Cardiac septum (tissue), 1 donor: ENCODE measurements around the gene SPAG17. TPM values are rescaled to one million over a fixed set of nuclear protein-coding genes. Genes with fewer than 3 reads are reported as not detected.

Source experiments
- DNase-seq: peaks from one replicate; pipeline ENCODE4 v3.0.0-alpha.2; 2020; ENCODE audit warnings: low spot score
- intact Hi-C: fragments of 100-400 bp; cut with DNase I; formaldehyde crosslinking; loops from one replicate; pipeline ENCODE4 v1.14.0; 2022
- total RNA-seq: library from RNA; stranded (reverse); fragmentation: NEBNext Ultra II Directional; extraction: Animal tissue kit (Norgen Biotek cat#: 25700); gene quantifications from one replicate; pipeline ENCODE4 v1.2.1, GENCODE V29; 2021
- donor health status: DM: no; HTN: no; CAD: no.

The SPAG17 gene
- total RNA-seq, 1 donor from 2014 or later, result not detected

DNA sequence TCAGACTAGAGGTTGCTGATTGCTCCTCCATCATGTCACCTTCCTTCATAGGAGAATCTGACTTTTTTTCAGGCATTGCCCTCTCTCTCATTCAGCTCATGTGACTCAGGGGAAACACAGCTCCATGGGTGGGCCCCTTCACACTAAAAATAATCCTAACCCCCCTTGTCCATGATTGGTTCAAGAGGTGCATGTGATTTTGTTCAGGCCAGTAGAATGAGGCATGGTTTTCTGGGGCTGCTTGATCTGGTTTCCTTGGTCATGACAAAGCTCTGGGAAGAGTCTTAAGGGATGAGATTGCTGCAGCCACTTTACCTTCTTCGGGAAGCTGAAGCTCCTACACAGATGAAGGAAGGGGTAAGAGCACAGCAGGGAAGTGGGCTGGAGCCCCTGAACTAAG lies 56.3 kb downstream of the SPAG17 start:
- intact Hi-C loops, result no loop called here
- no peak for DNase-seq

DNA sequence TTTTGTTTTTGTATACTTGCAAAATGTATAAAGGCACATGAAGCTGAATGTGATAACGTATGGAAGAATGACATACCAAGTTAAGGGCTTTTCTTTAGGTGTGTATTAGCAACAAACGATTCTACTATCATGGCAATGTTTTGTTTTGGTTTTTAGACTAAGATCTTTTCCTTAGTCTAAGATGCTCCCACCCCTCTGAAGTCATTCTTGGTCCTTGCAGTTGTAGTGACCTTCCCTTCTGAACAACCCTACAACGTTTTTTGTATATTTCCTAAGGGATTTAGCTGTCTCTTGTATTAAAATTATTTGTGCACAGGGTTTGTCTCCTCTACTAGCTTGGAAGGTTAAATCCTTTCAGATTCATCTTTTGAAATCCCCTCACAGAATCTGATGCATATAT lies 61.0 kb downstream of the SPAG17 start:
- DNase-seq, result no peak
- intact Hi-C loops, result no loop called here

DNA sequence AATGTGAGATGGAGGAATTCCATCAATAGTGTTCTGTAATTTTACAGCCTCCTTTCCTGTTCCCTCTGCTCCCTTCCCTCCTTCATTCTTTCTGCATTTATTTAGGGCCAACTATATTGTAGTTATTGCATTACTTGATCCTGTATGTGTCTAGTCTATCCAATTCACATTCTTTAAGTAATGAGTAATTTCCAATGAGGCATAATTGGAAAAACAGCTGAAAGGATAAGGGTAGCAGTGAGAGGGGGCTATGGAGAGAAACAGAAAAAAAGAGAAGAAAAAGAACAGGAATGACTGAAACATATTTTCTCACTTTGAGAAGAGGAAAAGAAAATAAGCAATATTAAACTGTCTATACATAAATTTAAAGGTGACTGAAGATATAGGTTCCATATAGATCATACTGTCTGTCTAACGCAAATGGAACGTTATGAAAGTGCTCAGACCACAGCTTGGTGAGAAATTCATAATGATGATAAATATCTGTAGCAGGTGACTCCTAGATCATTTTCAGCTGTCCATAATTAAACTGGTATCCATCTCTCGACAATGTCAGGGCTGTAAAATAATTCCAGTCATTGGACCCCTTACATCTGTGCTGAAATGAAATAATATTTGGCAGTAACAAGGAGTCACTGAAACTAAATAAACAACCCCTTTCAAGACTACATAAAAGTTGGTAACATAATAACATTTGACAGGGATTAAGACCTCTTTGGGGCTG lies 61.8 kb downstream of the SPAG17 start:
- DNase-seq, result no peak
- intact Hi-C loops, result no loop called here

DNA sequence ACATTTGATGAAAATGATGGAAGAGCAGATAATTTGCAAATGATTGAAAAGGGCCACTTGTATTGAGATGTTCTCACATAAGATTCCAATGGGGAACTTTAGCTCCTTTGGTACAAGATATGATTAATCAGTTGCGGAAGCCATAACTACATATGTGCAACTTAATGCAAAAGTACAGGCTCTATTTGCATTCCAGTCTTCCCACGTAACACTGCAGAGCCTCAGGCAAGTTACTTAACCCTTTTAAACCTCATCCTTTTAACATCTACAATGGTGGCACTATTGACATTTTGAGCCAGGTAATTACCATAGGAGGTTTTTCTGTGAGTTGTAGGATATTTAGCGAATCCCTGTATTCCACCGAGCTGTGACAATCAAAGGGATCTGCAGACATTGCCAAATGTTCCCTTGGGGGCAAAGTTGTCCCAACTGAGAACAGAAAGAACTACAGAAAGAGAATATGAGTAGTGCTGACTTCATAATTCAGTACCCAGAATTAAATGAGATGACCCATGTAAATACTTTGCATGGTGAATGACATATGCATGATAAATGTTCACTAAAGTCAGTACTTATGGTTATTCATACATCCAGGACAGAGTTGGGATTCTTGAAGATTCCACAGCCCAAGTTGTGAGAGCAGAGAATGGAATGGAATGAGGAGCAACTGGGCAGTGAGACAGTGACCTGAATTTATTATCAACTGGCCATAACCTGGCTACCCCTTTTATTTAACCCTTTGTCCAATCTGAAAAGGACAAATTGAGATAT lies 62.6 kb downstream of the SPAG17 start:
- intact Hi-C loops, result no loop called here
- DNase-seq, result no peak

DNA sequence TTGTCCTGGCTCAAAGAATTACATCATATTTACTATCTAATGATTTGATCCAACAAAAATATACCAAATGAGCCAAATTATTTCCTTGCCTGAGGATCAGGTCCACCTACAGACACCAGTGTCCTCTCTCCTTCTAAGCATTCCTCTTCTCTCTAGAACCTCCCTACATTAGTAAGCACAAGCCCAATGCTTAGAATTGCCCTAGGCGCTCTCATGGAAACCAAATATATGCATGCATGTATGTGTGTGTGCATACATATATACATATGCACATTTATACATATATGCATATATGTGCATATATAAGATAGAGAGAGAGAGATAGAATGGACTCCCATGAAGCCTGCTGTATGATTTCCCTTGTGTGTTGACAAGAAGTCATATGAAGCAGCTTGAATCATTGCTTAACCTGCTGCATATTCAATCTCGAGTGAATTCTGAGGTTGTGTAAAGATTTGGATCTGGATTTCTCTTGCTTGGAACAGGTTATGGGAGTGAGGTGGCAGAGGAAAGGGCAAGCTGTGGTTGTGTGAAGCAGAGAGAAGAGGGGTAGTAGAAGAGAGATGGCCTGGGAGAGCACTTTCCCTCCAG lies 66.1 kb downstream of the SPAG17 start:
- intact Hi-C loops, result no loop called here
- no peak for DNase-seq

DNA sequence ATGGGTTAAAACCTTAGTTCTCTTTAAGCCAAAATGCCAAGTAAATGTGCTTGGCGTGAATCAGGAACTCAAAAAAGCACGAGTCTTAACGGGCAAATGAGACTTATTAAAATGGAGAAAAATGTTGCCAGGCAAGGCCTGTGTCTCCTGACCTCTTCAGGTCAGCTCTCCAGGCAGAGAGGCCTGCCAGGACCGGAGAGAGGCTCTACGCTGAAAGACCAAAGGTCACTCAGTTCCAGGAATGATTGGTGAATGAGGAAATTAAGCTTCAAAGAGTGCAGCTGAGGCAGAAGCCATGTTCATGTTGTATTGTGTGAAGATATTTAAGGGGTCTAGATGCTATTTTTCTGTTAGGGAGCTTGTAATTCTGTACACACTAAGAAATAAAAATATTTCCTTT lies 66.6 kb downstream of the SPAG17 start:
- intact Hi-C loops, result no loop called here
- no peak for DNase-seq

DNA sequence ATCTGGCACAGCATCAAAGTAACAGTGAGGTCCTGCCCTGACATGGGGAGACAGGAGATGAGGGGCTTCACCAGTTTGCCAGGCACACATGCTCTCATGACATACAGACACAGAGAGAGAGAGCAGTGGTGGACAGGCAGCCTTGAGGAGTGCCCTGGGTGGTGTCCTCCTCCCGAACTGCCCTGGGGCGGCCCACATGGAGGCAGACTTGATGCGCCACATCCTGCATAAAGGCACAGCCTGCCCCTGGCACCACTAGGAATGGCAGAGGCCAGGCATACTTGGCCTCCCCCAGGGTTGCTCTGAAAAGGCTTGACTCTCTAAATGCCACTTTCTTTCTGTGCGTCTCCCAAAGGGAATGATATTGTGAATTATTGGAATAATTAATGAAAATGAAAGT lies 67.5 kb downstream of the SPAG17 start:
- DNase-seq, result no peak
- intact Hi-C loops, result no loop called here

DNA sequence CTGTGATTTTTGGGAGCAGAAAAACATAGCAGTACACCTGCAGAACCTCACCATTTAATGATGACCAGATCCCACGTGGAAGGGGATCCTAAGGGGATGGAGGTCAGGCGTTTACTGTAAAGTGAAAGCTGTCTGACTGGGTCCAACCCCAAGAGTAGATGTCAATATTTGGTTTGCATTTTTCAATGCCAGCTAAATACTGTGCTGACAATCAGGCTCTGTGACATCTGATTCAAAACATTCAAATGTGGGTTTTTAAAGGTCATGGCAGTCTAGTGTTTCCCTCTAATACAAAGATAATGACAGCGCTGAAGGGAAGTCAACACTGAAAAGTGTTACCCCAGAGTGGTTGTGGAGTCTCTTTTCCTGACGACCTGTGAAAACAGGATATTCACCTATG lies 68.1 kb downstream of the SPAG17 start:
- no peak for DNase-seq
- intact Hi-C loops, result no loop called here

DNA sequence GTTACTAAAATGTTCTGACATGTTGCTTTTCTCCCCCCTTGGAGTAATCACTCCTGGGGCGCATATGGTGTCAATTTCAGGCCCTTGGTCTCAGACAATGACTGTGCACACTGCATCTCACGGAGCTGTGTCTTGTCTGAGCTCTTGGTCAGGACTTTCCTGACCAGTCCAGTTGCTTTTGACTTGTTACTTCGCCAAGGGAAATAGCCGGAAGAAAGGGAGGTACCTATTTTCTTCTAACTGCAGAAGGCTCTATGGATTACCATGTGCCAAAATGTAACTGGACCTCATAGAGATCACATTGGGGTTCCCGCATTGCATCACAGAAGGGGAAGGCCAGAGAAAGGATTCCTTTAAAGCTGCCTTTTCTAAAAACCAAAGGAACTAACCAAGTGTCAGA lies 68.6 kb downstream of the SPAG17 start:
- intact Hi-C loops, result no loop called here

DNA sequence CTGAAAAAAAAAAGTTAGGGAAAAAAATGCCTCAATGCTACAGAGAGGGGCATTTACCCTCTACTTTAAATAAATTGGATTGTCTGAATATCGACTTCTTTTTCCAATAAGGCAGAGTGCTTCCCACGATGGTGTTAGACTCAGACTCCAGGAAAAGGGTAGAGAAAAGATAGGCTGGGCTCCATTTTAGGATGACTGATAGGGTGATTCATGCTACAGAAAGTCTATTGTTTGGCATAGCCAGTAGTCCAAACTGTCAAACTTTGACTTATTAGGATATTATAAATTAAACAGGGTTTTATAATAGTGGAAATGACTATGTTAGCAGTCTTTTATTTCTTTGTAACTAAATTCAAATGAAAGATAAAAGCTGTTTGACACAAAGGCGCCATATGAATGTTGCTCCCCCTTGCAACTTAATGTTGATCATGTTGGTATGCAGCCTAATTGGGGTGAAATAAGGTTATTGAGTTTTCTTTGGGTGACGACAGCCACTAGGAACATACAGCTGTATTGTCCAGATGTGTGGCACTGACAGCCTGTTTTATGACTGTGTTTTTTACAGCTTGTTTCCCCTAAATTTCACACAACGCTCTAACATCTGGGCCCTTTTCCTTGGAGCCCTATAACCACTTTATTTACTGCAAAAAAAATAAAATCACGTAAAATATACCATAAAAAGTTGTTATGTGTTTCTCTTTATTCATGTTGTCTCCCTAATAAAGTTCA lies 69.3 kb downstream of the SPAG17 start:
- intact Hi-C loops, result no loop called here
- no peak for DNase-seq

More for the DNA sequence above, 68.6 kb downstream of the SPAG17 start:
- no peak for DNase-seq

DNA sequence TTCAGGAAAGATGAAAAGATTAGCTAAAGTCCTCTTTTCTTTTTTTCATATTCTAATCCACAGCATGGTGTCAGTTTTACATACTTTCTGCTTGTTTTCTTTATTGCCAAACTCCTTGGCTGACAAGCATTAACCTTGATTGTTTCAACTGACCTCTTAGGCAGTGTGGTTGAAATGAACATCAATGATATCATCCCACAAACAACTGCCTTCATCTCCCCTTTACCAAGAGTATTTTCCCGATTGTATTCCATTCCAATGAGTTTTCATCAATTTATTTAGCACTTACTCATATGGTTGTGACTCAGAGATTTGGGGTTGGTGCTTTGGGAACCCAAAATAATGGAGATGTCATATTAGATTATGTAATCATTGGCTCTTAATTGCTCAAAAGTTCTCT lies 71.8 kb downstream of the SPAG17 start:
- no peak for DNase-seq
- intact Hi-C loops, result no loop called here

DNA sequence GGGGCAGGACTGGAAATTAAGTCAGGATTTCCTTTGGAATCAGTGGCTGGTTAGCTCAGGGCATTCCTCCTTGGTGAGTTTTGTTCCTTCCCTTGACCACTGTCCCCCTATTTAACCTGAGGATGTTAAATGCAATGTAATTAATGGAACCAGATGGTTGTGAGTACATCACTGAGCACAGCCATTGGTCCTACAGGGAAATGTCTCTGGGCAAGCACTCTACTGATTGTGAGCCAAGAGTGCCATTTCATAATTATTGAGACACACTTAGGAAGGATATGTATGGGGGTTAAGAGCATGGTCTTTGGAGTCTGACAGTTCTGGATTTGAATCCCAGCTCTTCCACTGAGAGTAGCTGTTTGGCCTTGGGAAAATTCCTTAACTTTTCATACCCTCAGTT lies 74.4 kb downstream of the SPAG17 start:
- intact Hi-C loops, result no loop called here
- no peak for DNase-seq

DNA sequence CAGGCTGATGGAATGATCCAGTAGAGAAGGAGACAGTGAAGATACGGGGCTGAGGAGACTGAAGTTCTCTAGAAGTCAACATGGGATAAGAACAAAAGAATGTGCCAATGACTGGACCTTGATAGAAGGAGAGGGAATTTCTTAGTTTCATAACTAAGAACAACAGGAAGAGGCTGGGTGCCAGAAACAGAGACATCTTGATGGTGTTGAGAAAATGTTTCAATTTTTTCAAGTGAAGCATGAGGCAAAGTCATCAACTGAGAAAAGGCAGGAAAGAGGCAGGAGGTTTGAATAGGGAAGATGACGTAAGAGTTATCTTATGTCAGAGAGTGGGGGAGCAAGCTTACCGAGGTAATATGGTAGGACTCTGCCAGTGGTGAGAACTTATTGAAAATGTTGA lies 80.1 kb downstream of the SPAG17 start:
- intact Hi-C loops, result no loop called here
- DNase-seq, result no peak

DNA sequence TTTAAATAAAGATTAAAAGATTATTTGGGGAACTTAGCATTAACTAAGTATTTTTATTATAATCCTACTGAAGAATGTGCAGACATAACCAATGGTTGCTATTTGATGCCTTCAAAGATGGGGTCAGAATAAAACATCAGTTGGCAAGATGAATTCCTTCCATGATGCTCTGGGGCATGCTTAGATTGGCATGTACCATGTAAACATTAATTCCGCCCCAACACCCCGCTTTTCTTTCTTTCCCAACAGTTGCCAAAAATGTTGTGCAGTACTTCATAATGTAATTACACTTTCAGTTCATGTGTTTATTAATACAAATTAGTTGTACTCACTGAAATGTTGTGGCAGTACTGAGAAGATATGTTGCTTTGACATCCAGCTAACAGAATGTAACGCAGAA lies 82.6 kb downstream of the SPAG17 start:
- intact Hi-C loops, result no loop called here
- no peak for DNase-seq

DNA sequence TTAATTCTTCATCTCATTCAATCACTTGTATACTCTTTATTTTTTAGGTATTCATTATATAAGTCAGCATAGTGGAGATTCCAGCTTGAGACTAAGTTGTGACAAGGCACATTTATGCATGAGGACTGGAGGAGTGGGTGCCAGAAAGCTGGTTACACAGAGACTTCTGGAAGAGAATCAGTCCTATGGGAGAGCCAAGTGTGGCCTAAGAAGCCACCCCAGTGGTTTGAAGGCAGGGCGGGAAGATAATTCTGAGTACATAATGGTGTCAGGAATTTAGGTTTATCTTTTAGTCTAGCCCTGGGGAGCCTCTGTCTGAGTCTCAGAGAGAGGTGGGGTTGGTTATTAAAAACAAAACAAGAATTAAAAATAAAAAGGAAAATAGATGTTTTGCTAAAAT lies 83.0 kb downstream of the SPAG17 start:
- no peak for DNase-seq
- intact Hi-C loops, result no loop called here

DNA sequence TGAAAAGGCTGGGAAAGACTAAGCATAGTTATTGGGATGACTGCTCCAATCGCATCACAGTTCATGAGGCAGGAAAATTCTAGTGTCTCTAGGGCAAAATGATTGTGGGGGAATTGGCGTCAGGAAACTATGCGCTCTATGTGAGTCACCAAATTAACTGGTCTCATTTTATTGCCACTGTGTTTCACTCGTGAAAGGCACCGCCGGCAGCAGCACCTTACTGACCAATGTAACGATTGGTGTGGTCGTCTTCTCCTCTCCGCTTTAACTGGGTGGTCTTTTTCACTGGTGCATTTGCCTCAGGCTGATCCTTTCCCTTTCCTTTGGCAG lies 83.5 kb downstream of the SPAG17 start:
- DNase-seq, result no peak
- intact Hi-C loops, result no loop called here

DNA sequence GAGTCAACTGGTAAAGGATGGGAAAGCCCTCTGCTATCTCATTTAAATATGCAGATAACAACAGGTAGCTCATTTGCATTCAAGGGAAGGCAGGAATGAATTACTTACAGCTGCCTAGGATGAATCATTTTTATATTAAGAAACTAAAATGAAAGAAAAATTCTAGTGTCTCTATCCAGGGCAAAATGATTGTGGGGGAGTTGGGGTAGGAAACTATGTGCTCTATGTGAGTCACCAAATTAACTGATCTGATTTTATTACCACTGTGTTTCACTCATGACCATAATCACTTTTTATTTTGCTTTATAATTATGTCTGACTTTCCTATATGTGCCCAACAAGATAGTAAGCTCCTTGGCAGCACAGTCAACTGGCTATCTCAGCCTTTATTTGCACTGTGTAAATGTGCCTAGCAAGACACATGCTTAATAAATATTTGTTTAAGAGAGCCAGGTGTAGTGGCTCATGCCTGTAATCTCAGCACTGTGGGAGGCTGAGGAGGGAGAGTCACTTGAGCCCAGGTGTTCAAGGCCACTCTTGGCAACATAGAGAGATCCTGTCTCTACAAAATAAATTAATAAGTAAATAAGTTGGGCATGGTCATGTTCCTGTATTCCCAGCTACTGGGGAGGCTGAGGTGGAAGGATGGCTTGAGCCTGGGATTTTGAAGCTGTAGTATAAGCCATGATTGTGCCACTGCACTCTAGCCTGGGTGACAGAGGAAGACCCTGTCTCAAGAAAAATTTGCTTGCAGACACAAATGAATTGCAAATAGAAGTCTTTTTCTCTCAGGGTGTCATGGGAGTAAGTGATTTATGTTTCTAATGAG lies 84.1 kb downstream of the SPAG17 start:
- no peak for DNase-seq
- intact Hi-C loops, result no loop called here

DNA sequence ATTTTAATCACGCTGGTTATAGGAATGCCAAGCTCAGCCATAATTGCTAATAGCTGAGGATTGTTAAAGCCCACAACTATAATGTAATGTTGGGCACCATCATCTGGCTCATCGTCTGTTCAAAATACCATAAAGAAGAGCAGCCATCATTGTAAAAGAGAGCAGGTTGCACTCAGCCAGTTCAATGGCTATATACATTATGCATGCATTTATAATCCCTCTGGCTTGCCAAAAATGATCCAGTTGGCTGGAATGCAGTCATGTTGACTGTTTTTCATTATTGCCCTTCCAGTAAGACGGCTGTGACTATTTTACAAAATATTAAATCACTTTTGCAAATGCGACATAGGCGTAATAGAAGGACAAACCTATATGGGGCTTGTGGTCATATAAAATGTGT lies 85.3 kb downstream of the SPAG17 start:
- no peak for DNase-seq
- intact Hi-C loops, result no loop called here

DNA sequence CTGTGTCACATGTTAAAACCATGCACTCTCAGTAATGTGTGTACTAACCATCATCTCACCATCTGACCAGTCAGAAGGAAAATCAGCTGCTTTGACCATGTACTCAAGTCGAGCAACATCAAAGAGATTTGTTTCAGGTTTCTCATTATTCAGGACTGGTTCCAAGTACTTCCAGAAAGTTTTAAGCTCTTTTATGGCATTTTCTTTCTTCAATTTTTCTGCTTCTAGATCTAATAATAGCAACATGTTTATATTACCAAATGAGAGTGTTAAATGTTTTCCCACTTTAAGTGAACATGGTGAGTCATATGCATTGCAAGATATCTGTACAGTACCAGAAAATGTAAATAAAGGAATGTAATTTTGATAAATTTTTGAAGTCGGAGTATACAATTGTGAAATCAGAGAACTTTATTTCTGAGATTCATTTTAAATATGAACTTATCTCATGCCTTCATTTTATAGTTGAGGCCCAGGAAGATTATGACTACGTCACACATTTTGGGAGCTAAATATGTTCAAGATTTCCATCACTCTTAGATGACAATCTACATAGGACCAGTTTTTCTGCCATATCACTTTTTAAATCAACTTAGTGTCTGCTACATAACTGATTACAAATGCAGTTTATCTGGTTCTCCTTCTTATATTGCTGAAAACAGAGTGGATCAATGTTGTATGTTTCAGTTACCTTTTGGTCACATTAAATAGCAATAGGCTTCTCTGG lies 87.2 kb downstream of the SPAG17 start:
- no peak for DNase-seq
- intact Hi-C loops, result no loop called here
